OCI-LY7 (cell line): ENCODE data around the gene TUBGCP2.

Experiments
- CTCF ChIP-seq: fragments of 200-600 bp; sonication (generic); conservative IDR thresholded peaks from 2 replicates; pipeline ENCODE4 v1.5.1; 2014; ENCODE audit warnings: mild to moderate bottlenecking, antibody characterized with exemption, low read length, moderate library complexity, mixed read lengths
- EZH2phosphoT487 ChIP-seq: fragments of 200-600 bp; sonication (generic); IDR thresholded peaks from 2 replicates; pipeline ENCODE4 v1.6.1; 2018; ENCODE audit warnings: low read depth, borderline replicate concordance, mild to moderate bottlenecking, mixed run types, antibody characterized with exemption, low read length, moderate library complexity, mixed read lengths

GRCh38 chr10:133271521-133272300 is 37.0 kb downstream of the TUBGCP2 start:
- TF ChIP-seq CTCF, result no peak
- no peak for TF ChIP-seq EZH2phosphoT487
